PC-9 (cell line): Measurements from ENCODE around the gene GALNT9. TPM values are rescaled to one million over a fixed set of nuclear protein-coding genes. Genes with fewer than 3 reads are reported as not detected.

ENCODE experiments used
- total RNA-seq: library from RNA; stranded (reverse); gene quantifications from 2 replicates; pipeline ENCODE4 v1.2.3, GENCODE V29; 2021

GALNT9 gene
- total RNA-seq, 1 experiment from 2014 or later = 11.2 TPM

Other genes starting within 250 kb of the GALNT9 start
- gene DDX51, start 185.3 kb downstream of the GALNT9 start, total RNA-seq = 16.2 and 19.7 TPM in 2 replicates
- gene NOC4L, start 185.1 kb downstream of the GALNT9 start, total RNA-seq = 24.1 and 27.1 TPM in 2 replicates
- gene FBRSL1, start 160.6 kb upstream of the GALNT9 start, total RNA-seq = 59.5 and 76.1 TPM in 2 replicates